DND-41 (cell line): ENCODE data around the gene RCC2.

Experiments
- ATAC-seq: fragments of 200-7000 bp; cut with Tn5 transposase; 3 replicates; pipeline ENCODE4 v1.9.1; 2021; ENCODE audit warnings: low read depth; ENCODE audit not compliant: insufficient read depth
- DNase-seq: peaks from one replicate; pipeline ENCODE4 v3.0.0-alpha.2; 2020
- H2AFZ ChIP-seq: 2 replicates; pipeline ENCODE4 v1.6.0; 2012; ENCODE audit warnings: low read depth, low read length
- H3K27ac ChIP-seq: 2 replicates; pipeline ENCODE4 v1.5.1; 2012; ENCODE audit warnings: low read length, inconsistent platforms
- H3K27me3 ChIP-seq: fragments of 200-600 bp; sonication (generic); 2 replicates; pipeline ENCODE4 v1.6.0; 2012; ENCODE audit warnings: low read length, mild to moderate bottlenecking, inconsistent platforms; ENCODE audit not compliant: insufficient read depth, poor library complexity
- H3K36me3 ChIP-seq: 2 replicates; pipeline ENCODE4 v1.5.1; 2012; ENCODE audit warnings: low read length, inconsistent platforms; ENCODE audit not compliant: insufficient read depth
- H3K4me1 ChIP-seq: 2 replicates; pipeline ENCODE4 v1.5.1; 2012; ENCODE audit warnings: mild to moderate bottlenecking, low read length; ENCODE audit not compliant: insufficient read depth
- H3K4me2 ChIP-seq: 2 replicates; pipeline ENCODE4 v1.6.0; 2012; ENCODE audit warnings: mild to moderate bottlenecking, moderate library complexity, low read length, inconsistent platforms; ENCODE audit not compliant: insufficient read depth
- H3K4me3 ChIP-seq, 2 experiments: fragments of 200-600 bp in 1 of 2; shearing (Covaris generic) in 1 of 2; 2 replicates each; pipeline ENCODE4 v1.5.1; 2012 to 2016; ENCODE audit warnings: inconsistent platforms in 2 of 2, low read length in 2 of 2, mild to moderate bottlenecking in 2 of 2, low read depth in 1 of 2, moderate library complexity in 1 of 2
- H3K79me2 ChIP-seq: 2 replicates; pipeline ENCODE4 v1.6.0; 2012; ENCODE audit warnings: low read length, inconsistent platforms; ENCODE audit not compliant: insufficient read depth
- H3K9ac ChIP-seq: 2 replicates; pipeline ENCODE4 v1.6.0; 2012; ENCODE audit warnings: low read depth, mild to moderate bottlenecking, inconsistent platforms, low read length, moderate library complexity
- H3K9me3 ChIP-seq: 2 replicates; pipeline ENCODE4 v1.5.1; 2012; ENCODE audit warnings: low read length, moderate library complexity, mild to moderate bottlenecking, inconsistent platforms; ENCODE audit not compliant: insufficient read depth, severe bottlenecking
- H4K20me1 ChIP-seq: 2 replicates; pipeline ENCODE4 v1.6.0; 2012; ENCODE audit warnings: low read length; ENCODE audit not compliant: insufficient read depth
- CTCF ChIP-seq: IDR thresholded peaks from 2 replicates; pipeline ENCODE4 v1.5.1; 2012; ENCODE audit warnings: borderline replicate concordance, low read length, moderate library complexity, mild to moderate bottlenecking; ENCODE audit not compliant: poor library complexity, severe bottlenecking; ENCODE audit errors: extremely low read depth
- EZH2 ChIP-seq: IDR thresholded peaks from 3 replicates; pipeline ENCODE4 v1.6.1; 2012; ENCODE audit warnings: borderline replicate concordance, low read depth, mild to moderate bottlenecking, moderate library complexity, low read length, inconsistent platforms; ENCODE audit not compliant: severe bottlenecking

Gene RCC2

GRCh38 chr1:17447501-17447992 is 8.1 kb upstream of the RCC2 start:
- Histone ChIP-seq H3K27me3 (no peaks in the 10 kb centered on the region), H3K4me2 (no peak overlapping the region), H4K20me1 (0 out of 2 replicates have a peak, but pooled peaks cover 2% of the 10 kb centered on the region), H3K79me2 (no peaks in the 10 kb centered on the region), H3K27ac (no peak overlapping the region), H3K4me3 (no peak overlapping the region), H2AFZ (no peak overlapping the region), H3K9me3 (no peaks in the 10 kb centered on the region), H3K36me3 (no peaks in the 10 kb centered on the region), H3K4me1 (no peaks in the 10 kb centered on the region), H3K9ac (no peak overlapping the region)
- no peak for ATAC-seq
- TF ChIP-seq EZH2 (no peak), CTCF (no peak)
- DNase-seq = no peak

- H3K4me3 ChIP-seq = no peak overlapping the region
- H3K27ac ChIP-seq = no peak overlapping the region
- H3K9ac ChIP-seq = no peak overlapping the region
- H3K9me3 ChIP-seq = no peaks in the 10 kb centered on the region
- peaks cover 26% of the 10 kb centered on the region for H3K4me1 ChIP-seq
- TF ChIP-seq CTCF = no peak
- no peak for TF ChIP-seq EZH2
- no peak for ATAC-seq
- H3K4me2 ChIP-seq = no peak overlapping the region
- H3K36me3 ChIP-seq = peaks cover 6% of the 10 kb centered on the region; the same call in 1 of the 2 replicates
- H3K27me3 ChIP-seq = no peaks in the 10 kb centered on the region
- H2AFZ ChIP-seq = no peak overlapping the region
- H4K20me1 ChIP-seq = no peaks in the 10 kb centered on the region
- DNase-seq = no peak
- H3K79me2 ChIP-seq = peaks cover 24% of the 10 kb centered on the region
Measured at GRCh38 chr1:17442841-17443240, 3.4 kb upstream of the RCC2 start.

- peaks cover 32% of the 10 kb centered on the region for H3K79me2 ChIP-seq
- no peak for ATAC-seq
- H4K20me1 ChIP-seq = peaks cover 5% of the 10 kb centered on the region
- H2AFZ ChIP-seq = 0 out of 2 replicates have a peak overlapping the region, but pooled peaks have one; percentile 7
- H3K27ac ChIP-seq = peak overlapping the region; percentile 88
- DNase-seq = no peak
- no peak overlapping the region for H3K4me3 ChIP-seq
- peak overlapping the region; percentile 92; the same call in 1 of the 2 replicates for H3K9ac ChIP-seq
- H3K4me2 ChIP-seq = peak overlapping the region; percentile 85; the same call in 1 of the 2 replicates
- H3K36me3 ChIP-seq = peaks cover 9% of the 10 kb centered on the region
- no peaks in the 10 kb centered on the region for H3K9me3 ChIP-seq
- TF ChIP-seq EZH2 = no peak
- TF ChIP-seq CTCF = no peak
- peaks cover 30% of the 10 kb centered on the region for H3K4me1 ChIP-seq
- no peaks in the 10 kb centered on the region for H3K27me3 ChIP-seq
Measured at GRCh38 chr1:17441993-17442357, 2.5 kb upstream of the RCC2 start.
